Fibroblast of skin of right biceps (primary cell): Measurements from ENCODE around the gene KRT33A.

Source experiments
- DNase-seq: peaks from one replicate; pipeline ENCODE4 v3.0.0-alpha.2; 2013

The KRT33A gene

DNA sequence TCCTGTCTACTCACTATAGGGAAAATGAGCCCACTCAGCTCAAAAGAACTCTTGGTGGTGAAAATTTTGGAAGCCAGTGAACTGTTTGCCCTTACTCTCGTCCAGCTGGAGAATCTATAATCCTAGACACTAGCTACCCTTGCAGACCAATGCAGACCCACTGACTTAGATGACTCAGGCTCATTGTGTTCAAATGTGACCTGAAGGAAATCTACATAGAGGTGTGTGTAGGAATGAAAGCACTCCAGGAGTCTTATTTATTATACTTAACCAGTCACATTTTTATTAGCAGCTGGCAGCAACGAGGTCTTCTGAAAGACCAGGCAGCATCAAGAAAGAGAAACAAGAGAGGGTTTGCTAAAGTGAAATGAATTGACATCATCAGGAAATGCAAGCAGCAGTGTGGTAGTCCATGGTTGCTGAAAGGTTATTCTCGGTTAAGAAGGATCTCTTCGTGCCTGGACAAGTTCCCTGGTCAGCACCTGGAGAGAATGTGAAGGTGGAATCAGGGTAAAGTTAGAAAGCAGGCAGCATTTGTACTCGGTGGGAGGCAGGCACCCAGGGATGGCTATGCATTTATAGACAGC is 49.3 kb downstream of the KRT33A start:
- DNase-seq = no peak

GRCh38 chr17:41298458-41299135 is 52.0 kb downstream of the KRT33A start:
- no peak for DNase-seq

GRCh38 chr17:41296846-41297245 is 53.8 kb downstream of the KRT33A start:
- DNase-seq = no peak
